HEK293 (cell line): ENCODE results near the gene SLC35G6.

Experiments used
- CTCF ChIA-PET: fragments of 350-600 bp; formaldehyde crosslinking; extraction: SDS; loops from one replicate; lab custom pipeline; 2021; ENCODE audit warnings: antibody characterized with exemption; lab: Yijun Ruan, JAX
- POLR2A ChIA-PET: fragments of 300-600 bp; formaldehyde crosslinking; extraction: SDS; loops from one replicate; lab custom pipeline; 2020; ENCODE audit warnings: antibody characterized with exemption, inconsistent platforms; lab: Yijun Ruan, JAX
- H3K27ac ChIP-seq: fragments of 200-500 bp; sonication (Bioruptor generic); 2 replicates; pipeline ENCODE4 v1.5.1; 2014; ENCODE audit warnings: low read depth, low read length, control low read depth, inconsistent platforms; ENCODE audit errors: extremely low read depth
- H3K36me3 ChIP-seq, 2 experiments: fragments of 200-500 bp in 1 of 2; sonication (Bioruptor generic) in 1 of 2; 1 replicate in 1 of 2; 2 replicates in 1 of 2; pipeline ENCODE4 v1.5.1; 2014 to 2017; ENCODE audit warnings: inconsistent platforms in 2 of 2, low read length in 2 of 2; ENCODE audit not compliant: control insufficient read depth in 2 of 2, insufficient read depth in 1 of 2
- H3K4me1 ChIP-seq: fragments of 200-500 bp; sonication (Bioruptor generic); 2 replicates; pipeline ENCODE4 v1.5.1; 2014; ENCODE audit warnings: mild to moderate bottlenecking, low read length, inconsistent platforms; ENCODE audit not compliant: control insufficient read depth, insufficient read depth
- H3K4me3 ChIP-seq: 2 replicates; pipeline ENCODE4 v1.5.1; 2011; ENCODE audit warnings: low read depth, mild to moderate bottlenecking, control low read depth, low read length, moderate library complexity
- H3K9me3 ChIP-seq: fragments of 200-500 bp; sonication (Bioruptor generic); 2 replicates; pipeline ENCODE4 v1.5.1; 2014; ENCODE audit warnings: low read depth, low read length, inconsistent platforms; ENCODE audit not compliant: control insufficient read depth, insufficient read depth
- BCL11A ChIP-seq: fragments of 450-650 bp; formaldehyde crosslinking; IDR thresholded peaks from 2 replicates; pipeline ENCODE4 v1.5.1; 2016; ENCODE audit warnings: low read depth, missing biosample characterization, missing genetic modification characterization
- BCL11B ChIP-seq: fragments of 450-650 bp; formaldehyde crosslinking; IDR thresholded peaks from 2 replicates; pipeline ENCODE4 v1.5.1; 2016; ENCODE audit warnings: low read depth, missing biosample characterization, missing genetic modification characterization
- HOXC10 ChIP-seq: sonication (generic); formaldehyde crosslinking; IDR thresholded peaks from 2 replicates; pipeline ENCODE4 v1.8.1; 2023; ENCODE audit warnings: mild to moderate bottlenecking, missing genetic modification reagents
- KLF7 ChIP-seq: fragments of 450-650 bp; formaldehyde crosslinking; IDR thresholded peaks from 2 replicates; pipeline ENCODE4 v1.5.1; 2016; ENCODE audit warnings: missing biosample characterization, missing genetic modification characterization, borderline replicate concordance
- SP7 ChIP-seq: fragments of 450-650 bp; formaldehyde crosslinking; IDR thresholded peaks from 2 replicates; pipeline ENCODE4 v1.5.1; 2016; ENCODE audit warnings: missing biosample characterization, missing genetic modification characterization
- ZBTB21 ChIP-seq: fragments of 450-650 bp; formaldehyde crosslinking; IDR thresholded peaks from 2 replicates; pipeline ENCODE4 v1.5.1; 2017; ENCODE audit warnings: missing biosample characterization, missing genetic modification characterization
- ZNF121 ChIP-seq: fragments of 450-650 bp; formaldehyde crosslinking; IDR thresholded peaks from 2 replicates; pipeline ENCODE4 v1.5.1; 2016; ENCODE audit warnings: missing biosample characterization, missing genetic modification characterization
- ZNF132 ChIP-seq: fragments of 450-650 bp; formaldehyde crosslinking; IDR thresholded peaks from 2 replicates; pipeline ENCODE4 v1.5.1; 2017; ENCODE audit warnings: missing biosample characterization, missing genetic modification characterization, borderline replicate concordance
- ZNF140 ChIP-seq: fragments of 450-650 bp; formaldehyde crosslinking; IDR thresholded peaks from 2 replicates; pipeline ENCODE4 v1.5.1; 2016; ENCODE audit warnings: missing biosample characterization, missing genetic modification characterization
- ZNF23 ChIP-seq: fragments of 450-650 bp; formaldehyde crosslinking; IDR thresholded peaks from 2 replicates; pipeline ENCODE4 v1.5.1; 2016; ENCODE audit warnings: missing biosample characterization, missing genetic modification characterization, borderline replicate concordance
- ZNF24 ChIP-seq: fragments of 450-650 bp; formaldehyde crosslinking; IDR thresholded peaks from 2 replicates; pipeline ENCODE4 v1.5.1; 2016; ENCODE audit warnings: missing biosample characterization, missing genetic modification characterization
- ZNF350 ChIP-seq: fragments of 450-650 bp; formaldehyde crosslinking; IDR thresholded peaks from 2 replicates; pipeline ENCODE4 v1.5.0; 2017; ENCODE audit warnings: missing biosample characterization, mild to moderate bottlenecking, missing genetic modification characterization
- ZNF391 ChIP-seq: fragments of 450-650 bp; formaldehyde crosslinking; IDR thresholded peaks from 2 replicates; pipeline ENCODE4 v1.5.1; 2016; ENCODE audit warnings: low read depth, missing biosample characterization, missing genetic modification characterization, borderline replicate concordance
- ZNF423 ChIP-seq: fragments of 450-650 bp; formaldehyde crosslinking; IDR thresholded peaks from 2 replicates; pipeline ENCODE4 v1.5.1; 2016; ENCODE audit warnings: missing biosample characterization, missing genetic modification characterization
- ZNF600 ChIP-seq: fragments of 450-650 bp; formaldehyde crosslinking; IDR thresholded peaks from 2 replicates; pipeline ENCODE4 v1.5.1; 2016; ENCODE audit warnings: missing biosample characterization, missing genetic modification characterization
- ZNF664 ChIP-seq: fragments of 450-650 bp; formaldehyde crosslinking; IDR thresholded peaks from 2 replicates; pipeline ENCODE4 v1.5.1; 2016; ENCODE audit warnings: missing biosample characterization, missing genetic modification characterization
- ZNF76 ChIP-seq: fragments of 450-650 bp; formaldehyde crosslinking; IDR thresholded peaks from 2 replicates; pipeline ENCODE4; 2016; ENCODE audit warnings: low read depth, missing biosample characterization, missing genetic modification characterization, borderline replicate concordance
- ZNF768 ChIP-seq: fragments of 450-650 bp; formaldehyde crosslinking; IDR thresholded peaks from 2 replicates; pipeline ENCODE4 v1.5.1; 2018; ENCODE audit warnings: missing biosample characterization, mild to moderate bottlenecking, missing genetic modification characterization
- ZNF777 ChIP-seq: fragments of 450-650 bp; formaldehyde crosslinking; IDR thresholded peaks from 2 replicates; pipeline ENCODE4 v1.5.1; 2017; ENCODE audit warnings: missing biosample characterization, missing genetic modification characterization, borderline replicate concordance
- ZNF837 ChIP-seq: fragments of 450-650 bp; formaldehyde crosslinking; IDR thresholded peaks from 2 replicates; pipeline ENCODE4 v1.5.1; 2016; ENCODE audit warnings: missing biosample characterization, missing genetic modification characterization
- TF ChIP-seq, protein P1 (sequence below): fragments of 450-650 bp; formaldehyde crosslinking; IDR thresholded peaks from 2 replicates; pipeline ENCODE4 v1.5.0; 2017; ENCODE audit warnings: missing biosample characterization, missing genetic modification characterization, borderline replicate concordance
- TF ChIP-seq, protein P2 (sequence below): fragments of 450-650 bp; formaldehyde crosslinking; IDR thresholded peaks from 2 replicates; pipeline ENCODE4 v1.5.1; 2016; ENCODE audit warnings: missing biosample characterization, missing genetic modification characterization

Gene SLC35G6

DNA sequence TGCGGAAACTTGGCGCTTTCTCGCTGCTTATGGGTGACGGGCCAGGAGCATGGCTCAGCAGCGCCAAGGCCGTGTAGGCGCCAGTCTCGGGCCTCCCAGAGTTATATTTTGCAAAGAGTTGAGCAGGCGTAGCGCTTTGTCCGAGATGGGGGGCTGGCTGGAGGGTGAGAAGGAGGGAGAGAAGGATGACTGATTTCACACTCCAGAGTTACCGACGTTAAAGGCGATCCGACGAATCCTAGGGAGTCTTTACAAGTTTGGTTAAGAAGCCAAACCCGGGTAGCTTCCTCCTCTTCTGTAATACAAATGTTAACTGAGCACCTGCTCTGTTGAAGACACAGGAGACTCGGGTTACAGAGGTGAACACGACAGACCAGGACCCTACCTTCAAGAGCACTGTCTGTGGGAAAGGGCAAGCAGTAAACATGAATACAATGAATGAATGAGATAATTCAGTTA, 3.7 kb downstream of the SLC35G6 start (continued):
- TF ChIP-seq ZNF423 (0 out of 2 replicates have a peak, but pooled peaks have one; percentile 30), ZNF777 (tag by site-specific recombination) (no peak), ZNF76 (no peak), ZNF24 (tag by site-specific recombination) (peak; percentile 3; the same call in 1 of the 2 replicates), ZNF664 (tag by site-specific recombination) (peak; percentile 68; the same call in 1 of the 2 replicates), ZNF391 (tag by site-specific recombination) (no peak), ZNF121 (tag by site-specific recombination) (no peak), SP7 (tag by site-specific recombination) (no peak), BCL11B (tag by site-specific recombination) (no peak)

DNA sequence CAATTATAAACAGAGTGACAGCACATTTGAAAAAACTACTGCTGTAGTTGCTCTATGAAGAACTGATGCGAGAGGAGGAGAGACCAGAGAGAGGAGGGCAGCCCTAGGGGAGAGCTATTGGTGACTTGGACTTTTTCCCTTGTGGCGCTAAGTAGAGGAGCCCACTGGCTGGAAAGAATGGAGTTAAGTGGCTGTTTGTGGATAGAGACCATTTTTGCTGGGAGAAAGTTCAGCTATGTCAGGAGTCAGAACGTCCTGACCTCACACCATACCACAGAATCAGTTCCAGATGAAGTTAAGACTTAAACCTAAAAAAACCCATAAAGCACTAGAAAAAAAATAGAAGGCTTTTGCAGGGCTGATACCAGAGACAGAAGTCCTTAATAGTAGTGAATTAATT, 4.9 kb downstream of the SLC35G6 start:
- H3K36me3 ChIP-seq: peaks cover 15 to 45% of the 10 kb centered on the region in 2 experiments
- CTCF ChIA-PET: interaction anchor here (0.6 to 2.9 kb wide), 6 partner anchors 29 to 137 kb away, joined by 3 to 13 read pairs (median 7); partner anchors contain the start of gene CHRNB1
- POLR2A ChIA-PET: interaction anchor here (0.6 to 3.8 kb wide), 17 partner anchors 9 to 202 kb away, joined by 3 to 39 read pairs (median 5); partner anchors contain the start of genes CHRNB1, MPDU1, SENP3 and TMEM102
- H3K4me3 ChIP-seq: peak overlapping the region; percentile 46
- peaks cover 21% of the 10 kb centered on the region for H3K4me1 ChIP-seq
- H3K9me3 ChIP-seq: no peaks in the 10 kb centered on the region
- TF ChIP-seq ZNF132 (tag by site-specific recombination): no peak
- TF ChIP-seq ZBTB21 (tag by site-specific recombination): no peak
- TF ChIP-seq BCL11B (tag by site-specific recombination): no peak
- TF ChIP-seq ZNF23 (tag by site-specific recombination): no peak
- no peak for TF ChIP-seq HOXC10 (CRISPR knock-in tag)
- TF ChIP-seq, protein P1, sequence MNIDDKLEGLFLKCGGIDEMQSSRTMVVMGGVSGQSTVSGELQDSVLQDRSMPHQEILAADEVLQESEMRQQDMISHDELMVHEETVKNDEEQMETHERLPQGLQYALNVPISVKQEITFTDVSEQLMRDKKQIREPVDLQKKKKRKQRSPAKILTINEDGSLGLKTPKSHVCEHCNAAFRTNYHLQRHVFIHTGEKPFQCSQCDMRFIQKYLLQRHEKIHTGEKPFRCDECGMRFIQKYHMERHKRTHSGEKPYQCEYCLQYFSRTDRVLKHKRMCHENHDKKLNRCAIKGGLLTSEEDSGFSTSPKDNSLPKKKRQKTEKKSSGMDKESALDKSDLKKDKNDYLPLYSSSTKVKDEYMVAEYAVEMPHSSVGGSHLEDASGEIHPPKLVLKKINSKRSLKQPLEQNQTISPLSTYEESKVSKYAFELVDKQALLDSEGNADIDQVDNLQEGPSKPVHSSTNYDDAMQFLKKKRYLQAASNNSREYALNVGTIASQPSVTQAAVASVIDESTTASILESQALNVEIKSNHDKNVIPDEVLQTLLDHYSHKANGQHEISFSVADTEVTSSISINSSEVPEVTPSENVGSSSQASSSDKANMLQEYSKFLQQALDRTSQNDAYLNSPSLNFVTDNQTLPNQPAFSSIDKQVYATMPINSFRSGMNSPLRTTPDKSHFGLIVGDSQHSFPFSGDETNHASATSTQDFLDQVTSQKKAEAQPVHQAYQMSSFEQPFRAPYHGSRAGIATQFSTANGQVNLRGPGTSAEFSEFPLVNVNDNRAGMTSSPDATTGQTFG (tag by site-specific recombination): no peak
- TF ChIP-seq ZNF600 (tag by site-specific recombination): no peak
- TF ChIP-seq BCL11A: no peak
- no peak for TF ChIP-seq ZNF350 (tag by site-specific recombination)
- TF ChIP-seq ZNF121 (tag by site-specific recombination): no peak
- TF ChIP-seq KLF7 (tag by site-specific recombination): no peak
- TF ChIP-seq, protein P2, sequence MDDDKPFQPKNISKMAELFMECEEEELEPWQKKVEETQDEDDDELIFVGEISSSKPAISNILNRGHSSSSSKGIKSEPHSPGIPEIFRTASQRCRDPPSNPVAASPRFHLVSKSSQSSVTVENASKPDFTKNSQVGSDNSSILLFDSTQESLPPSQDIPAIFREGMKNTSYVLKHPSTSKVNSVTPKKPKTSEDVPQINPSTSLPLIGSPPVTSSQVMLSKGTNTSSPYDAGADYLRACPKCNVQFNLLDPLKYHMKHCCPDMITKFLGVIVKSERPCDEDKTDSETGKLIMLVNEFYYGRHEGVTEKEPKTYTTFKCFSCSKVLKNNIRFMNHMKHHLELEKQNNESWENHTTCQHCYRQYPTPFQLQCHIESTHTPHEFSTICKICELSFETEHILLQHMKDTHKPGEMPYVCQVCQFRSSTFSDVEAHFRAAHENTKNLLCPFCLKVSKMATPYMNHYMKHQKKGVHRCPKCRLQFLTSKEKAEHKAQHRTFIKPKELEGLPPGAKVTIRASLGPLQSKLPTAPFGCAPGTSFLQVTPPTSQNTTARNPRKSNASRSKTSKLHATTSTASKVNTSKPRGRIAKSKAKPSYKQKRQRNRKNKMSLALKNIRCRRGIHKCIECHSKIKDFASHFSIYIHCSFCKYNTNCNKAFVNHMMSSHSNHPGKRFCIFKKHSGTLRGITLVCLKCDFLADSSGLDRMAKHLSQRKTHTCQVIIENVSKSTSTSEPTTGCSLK (tag by site-specific recombination): no peak
- no peak for TF ChIP-seq ZNF768 (tag by site-specific recombination)
- no peak for TF ChIP-seq ZNF837
- TF ChIP-seq ZNF140 (tag by site-specific recombination): no peak
- H3K27ac ChIP-seq: no peak overlapping the region
